SK-N-SH (cell line): ENCODE measurements around the gene USP28. TPM values are rescaled to one million over a fixed set of nuclear protein-coding genes. Genes with fewer than 3 reads are reported as not detected.

Experiments used
- CTCF ChIA-PET: fragments of 300-600, 350-600 bp; formaldehyde crosslinking; extraction: SDS; loops from one replicate; lab custom pipeline; 2021; lab: Yijun Ruan, JAX
- POLR2A ChIA-PET: fragments of 350-600 bp; sonication (Branson Sonifier 250); formaldehyde crosslinking; extraction: SDS; loops from one replicate; lab custom pipeline; 2020; ENCODE audit warnings: antibody characterized with exemption, inconsistent platforms; lab: Yijun Ruan, JAX
- DNase-seq: peaks from one replicate; pipeline ENCODE4 v3.0.0; 2012
- H2AFZ ChIP-seq: fragments of 200-600 bp; sonication (generic); 2 replicates; pipeline ENCODE4 v1.8.1; 2016; ENCODE audit warnings: antibody characterized with exemption, mild to moderate bottlenecking, low read depth
- H3F3A ChIP-seq: fragments of 200-600 bp; sonication (generic); replicated peaks from 2 replicates; pipeline ENCODE3; 2016; ENCODE audit warnings: antibody characterized with exemption, mild to moderate bottlenecking; ENCODE audit not compliant: insufficient read depth
- H3K27ac ChIP-seq, 2 experiments: fragments of 200-500 bp in 1 of 2; fragments of 200-600 bp in 1 of 2; sonication (Bioruptor generic) in 1 of 2; sonication (generic), shearing (Covaris generic) in 1 of 2; 2 replicates each; pipeline versions ENCODE4 v1.5.1 to v1.6.1; 2014 to 2016; ENCODE audit warnings: low read depth in 2 of 2, inconsistent platforms in 1 of 2, low read length in 1 of 2, mild to moderate bottlenecking in 1 of 2, mixed read lengths in 1 of 2
- H3K27me3 ChIP-seq: fragments of 200-600 bp; sonication (generic), shearing (Covaris generic); 2 replicates; pipeline ENCODE4 v1.6.1; 2016; ENCODE audit warnings: mixed run types; ENCODE audit not compliant: insufficient read depth
- H3K36me3 ChIP-seq, 2 experiments: fragments of 200-500 bp in 1 of 2; fragments of 200-600 bp in 1 of 2; sonication (Bioruptor generic) in 1 of 2; sonication (generic) in 1 of 2; replicated peaks in 1 of 2; 2 replicates each; pipeline versions ENCODE3 to v1.5.1; 2014 to 2016; ENCODE audit warnings: low read length in 1 of 2, mild to moderate bottlenecking in 1 of 2; ENCODE audit not compliant: insufficient read depth in 2 of 2, control insufficient read depth in 1 of 2
- H3K4me1 ChIP-seq, 2 experiments: fragments of 200-500 bp in 1 of 2; fragments of 200-600 bp in 1 of 2; sonication (Bioruptor generic) in 1 of 2; sonication (generic), shearing (Covaris generic) in 1 of 2; 2 replicates each; pipeline versions ENCODE4 v1.5.1 to v1.6.1; 2014 to 2016; ENCODE audit warnings: low read depth in 1 of 2, low read length in 1 of 2, mixed run types in 1 of 2; ENCODE audit not compliant: insufficient read depth in 2 of 2, control insufficient read depth in 1 of 2
- H3K4me2 ChIP-seq: fragments of 200-600 bp; sonication (generic), shearing (Covaris generic); 2 replicates; pipeline ENCODE4 v1.6.1; 2017; ENCODE audit warnings: mixed run types
- H3K4me3 ChIP-seq, 2 experiments: fragments of 200-500 bp in 1 of 2; fragments of 200-600 bp in 1 of 2; sonication (Bioruptor generic) in 1 of 2; sonication (generic), shearing (Covaris generic) in 1 of 2; 2 replicates each; pipeline versions ENCODE4 v1.5.1 to v1.8.1; 2014 to 2016; ENCODE audit warnings: low read depth in 2 of 2, inconsistent platforms in 1 of 2, low read length in 1 of 2, mild to moderate bottlenecking in 1 of 2, mixed read lengths in 1 of 2, moderate library complexity in 1 of 2
- H3K79me2 ChIP-seq: fragments of 200-600 bp; sonication (generic); 2 replicates; pipeline ENCODE4 v1.8.1; 2017; ENCODE audit warnings: mild to moderate bottlenecking; ENCODE audit not compliant: insufficient read depth
- H3K9ac ChIP-seq: fragments of 200-600 bp; sonication (generic); 2 replicates; pipeline ENCODE4 v1.6.1; 2017; ENCODE audit warnings: mixed run types
- H3K9me2 ChIP-seq: fragments of 200-600 bp; sonication (generic); 2 replicates; pipeline ENCODE4 v1.6.1; 2017; ENCODE audit warnings: mixed run types
- H3K9me3 ChIP-seq: fragments of 200-600 bp; sonication (generic); 2 replicates; pipeline ENCODE4 v1.6.1; 2017; ENCODE audit warnings: mixed run types, mild to moderate bottlenecking, moderate library complexity
- H4K20me1 ChIP-seq: fragments of 200-600 bp; sonication (generic); 2 replicates; pipeline ENCODE4 v1.6.1; 2017; ENCODE audit warnings: mild to moderate bottlenecking, mixed run types; ENCODE audit not compliant: insufficient read depth
- CTCF ChIP-seq: fragments of 200-600 bp; sonication (generic); IDR thresholded peaks from 2 replicates; pipeline ENCODE4 v1.6.1; 2017; ENCODE audit warnings: antibody characterized with exemption, mild to moderate bottlenecking, moderate library complexity
- ELF1 ChIP-seq: IDR thresholded peaks from 2 replicates; pipeline ENCODE4 v1.4.0; 2012
- EP300 ChIP-seq, 2 experiments: IDR thresholded peaks; 2 replicates each; pipeline versions ENCODE4 v1.4.0 to v1.6.1; 2012; ENCODE audit warnings: borderline replicate concordance in 1 of 2, low read depth in 1 of 2, low read length in 1 of 2
- EZH2phosphoT487 ChIP-seq: fragments of 200-600 bp; sonication (generic); IDR thresholded peaks from 2 replicates; pipeline ENCODE4 v1.6.1; 2017; ENCODE audit warnings: low read depth, mixed run types, mild to moderate bottlenecking, antibody characterized with exemption, moderate library complexity, borderline replicate concordance
- FOXJ3 ChIP-seq: sonication (generic); formaldehyde crosslinking; IDR thresholded peaks from 2 replicates; pipeline ENCODE4 v1.5.1; 2020; ENCODE audit warnings: mild to moderate bottlenecking, missing genetic modification reagents
- FOXM1 ChIP-seq: IDR thresholded peaks from 2 replicates; pipeline ENCODE4 v1.4.0; 2012; ENCODE audit warnings: low read depth, mild to moderate bottlenecking
- IRF3 ChIP-seq: fragments of 150-350 bp; IDR thresholded peaks from 2 replicates; pipeline ENCODE4 v1.6.1; 2016; ENCODE audit warnings: mild to moderate bottlenecking, low read depth, low read length
- POLR2AphosphoS5 ChIP-seq: IDR thresholded peaks from 2 replicates; pipeline ENCODE4 v1.6.1; 2012; ENCODE audit warnings: low read depth, low read length
- RAD21 ChIP-seq: IDR thresholded peaks from 2 replicates; pipeline ENCODE4 v1.6.1; 2012; ENCODE audit warnings: mild to moderate bottlenecking, low read length
- RFX5 ChIP-seq: IDR thresholded peaks from 2 replicates; pipeline ENCODE4 v1.6.1; 2012; ENCODE audit warnings: mild to moderate bottlenecking, improper control_type of control experiment, low read length
- SIN3A ChIP-seq: IDR thresholded peaks from 2 replicates; pipeline ENCODE4 v1.6.1; 2012; ENCODE audit warnings: low read depth, mild to moderate bottlenecking, low read length, moderate library complexity, borderline replicate concordance
- SMC3 ChIP-seq: IDR thresholded peaks from 2 replicates; pipeline ENCODE4 v1.6.1; 2012; ENCODE audit warnings: low read depth, low read length, improper control_type of control experiment
- TAF1 ChIP-seq: IDR thresholded peaks from 2 replicates; pipeline ENCODE4 v1.6.1; 2012; ENCODE audit warnings: low read depth, mild to moderate bottlenecking, low read length, moderate library complexity, borderline replicate concordance
- TCF12 ChIP-seq: IDR thresholded peaks from 2 replicates; pipeline ENCODE4 v1.4.0; 2012
- TEAD4 ChIP-seq: IDR thresholded peaks from 2 replicates; pipeline ENCODE4 v1.4.0; 2012; ENCODE audit warnings: mild to moderate bottlenecking, borderline replicate concordance; ENCODE audit not compliant: insufficient read depth
- YY1 ChIP-seq: IDR thresholded peaks from 2 replicates; pipeline ENCODE4 v1.4.0; 2012; ENCODE audit warnings: low read depth, mild to moderate bottlenecking
- ZBTB33 ChIP-seq: IDR thresholded peaks from 2 replicates; pipeline ENCODE4 v1.4.0; 2012; ENCODE audit warnings: low read depth, borderline replicate concordance
- WGBS: methylation state at CpG from one replicate; pipeline ENCODE4 v1.1.6; 2017; ENCODE audit warnings: low lambda C conversion rate; 5-methylcytosine and 5-hydroxymethylcytosine counted together
- polyA plus RNA-seq, 3 experiments: library from polyadenylated mRNA; depleted of rRNA; stranded (reverse); fragments of >200 nt; gene quantifications; 2 replicates each; pipeline ENCODE4 v1.2.3, GENCODE V29; 2012
- TF ChIP-seq, protein P1 (sequence below): IDR thresholded peaks from 2 replicates; pipeline ENCODE4; 2012
- TF ChIP-seq, protein P2 (sequence below): fragments of 150-350 bp; IDR thresholded peaks from 2 replicates; pipeline ENCODE4 v1.6.1; 2017; ENCODE audit warnings: antibody characterized with exemption, low read length, low read depth, borderline replicate concordance

USP28 gene
- polyA plus RNA-seq, 1 of the 3 experiments (the other 2 are of a cell fraction): 20.0 TPM

DNA sequence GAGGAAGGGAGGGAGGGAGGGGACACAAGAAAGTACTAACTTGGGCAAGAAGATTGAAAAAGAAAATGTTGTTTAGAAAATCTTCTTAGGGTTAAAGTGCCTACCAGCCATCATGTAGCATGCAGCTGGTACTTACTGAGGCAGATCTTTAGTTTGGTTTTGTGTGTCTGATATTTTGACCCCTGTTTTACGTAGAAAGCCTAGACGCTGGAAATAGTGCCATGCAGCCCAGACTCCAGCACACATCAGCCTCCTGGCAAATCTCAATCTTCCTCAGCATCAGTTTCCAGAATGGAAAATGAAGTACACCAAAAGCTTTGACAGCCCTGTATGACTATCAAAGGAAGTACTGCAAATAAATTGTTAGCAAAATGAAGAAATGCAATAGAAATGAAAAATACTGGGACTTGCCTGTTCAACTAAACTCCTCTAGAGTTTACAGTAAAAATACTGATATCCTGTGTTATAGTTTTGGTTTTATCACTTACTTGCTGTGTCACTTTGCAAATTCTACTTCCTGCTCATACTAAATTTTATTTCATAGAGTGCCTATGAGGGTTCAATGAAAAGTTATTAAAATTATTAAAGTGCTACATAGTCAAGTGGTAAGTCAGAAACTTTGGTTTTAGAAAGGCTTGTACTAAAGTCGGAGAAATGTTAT is 7.4 kb downstream of the USP28 start:
- Histone ChIP-seq H3K9me3 (no peaks in the 10 kb centered on the region), H3K9ac (no peak overlapping the region), H3K79me2 (peaks cover 56% of the 10 kb centered on the region), H3F3A (peaks cover 4% of the 10 kb centered on the region), H3K4me1 (peaks cover 0 to 4% of the 10 kb centered on the region in 2 experiments; a peak in 2 of 4 replicates), H3K9me2 (no peaks in the 10 kb centered on the region), H4K20me1 (no peaks in the 10 kb centered on the region), H2AFZ (no peak overlapping the region), H3K27me3 (no peaks in the 10 kb centered on the region), H3K36me3 (peaks cover 0 to 9% of the 10 kb centered on the region in 2 experiments), H3K4me3 (no peak overlapping the region), H3K27ac (no peak overlapping the region), H3K4me2 (no peak overlapping the region)
- WGBS: 90% methylated on average over 3 of the region's 3 CpGs
- TF ChIP-seq SMC3: no peak
- no peak for TF ChIP-seq TCF12
- no peak for TF ChIP-seq ZBTB33
- no peak for TF ChIP-seq POLR2AphosphoS5
- no peak for TF ChIP-seq ELF1
- TF ChIP-seq RFX5: no peak
- TF ChIP-seq CTCF: no peak
- TF ChIP-seq, protein P1, sequence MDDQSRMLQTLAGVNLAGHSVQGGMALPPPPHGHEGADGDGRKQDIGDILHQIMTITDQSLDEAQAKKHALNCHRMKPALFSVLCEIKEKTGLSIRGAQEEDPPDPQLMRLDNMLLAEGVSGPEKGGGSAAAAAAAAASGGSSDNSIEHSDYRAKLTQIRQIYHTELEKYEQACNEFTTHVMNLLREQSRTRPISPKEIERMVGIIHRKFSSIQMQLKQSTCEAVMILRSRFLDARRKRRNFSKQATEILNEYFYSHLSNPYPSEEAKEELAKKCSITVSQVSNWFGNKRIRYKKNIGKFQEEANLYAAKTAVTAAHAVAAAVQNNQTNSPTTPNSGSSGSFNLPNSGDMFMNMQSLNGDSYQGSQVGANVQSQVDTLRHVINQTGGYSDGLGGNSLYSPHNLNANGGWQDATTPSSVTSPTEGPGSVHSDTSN: no peak
- no peak for TF ChIP-seq TEAD4
- TF ChIP-seq RAD21: no peak
- CTCF ChIA-PET: no interaction called here
- no peak for DNase-seq
- POLR2A ChIA-PET: no interaction called here

DNA sequence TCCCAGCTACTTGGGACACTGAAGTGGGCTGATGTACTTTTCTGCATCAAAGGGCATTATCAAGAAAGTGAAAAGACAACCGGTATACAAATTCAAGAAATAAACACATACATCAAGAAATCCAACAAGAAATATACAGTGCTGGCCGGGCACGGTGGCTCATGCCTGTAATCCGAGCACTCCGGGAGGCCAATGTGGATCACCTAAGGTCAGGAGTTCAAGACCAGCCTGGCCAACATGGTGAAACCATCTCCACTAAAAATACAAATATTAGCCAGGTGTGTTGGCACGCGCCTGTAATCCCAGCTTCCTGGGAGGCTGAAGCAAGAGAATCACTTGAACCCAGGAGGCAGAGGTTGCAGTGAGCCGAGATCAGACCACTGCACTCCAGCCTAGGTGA is 9.5 kb downstream of the USP28 start:
- Histone ChIP-seq H3K4me1 (peaks cover 0 to 4% of the 10 kb centered on the region in 2 experiments; a peak in 1 of 4 replicates), H3K79me2 (peaks cover 48% of the 10 kb centered on the region), H3K4me3 (no peak overlapping the region), H3K27ac (no peak overlapping the region), H4K20me1 (no peaks in the 10 kb centered on the region), H3K4me2 (no peak overlapping the region), H3K9me2 (no peaks in the 10 kb centered on the region), H2AFZ (no peak overlapping the region), H3K9ac (no peak overlapping the region), H3F3A (peaks cover 4% of the 10 kb centered on the region), H3K27me3 (no peaks in the 10 kb centered on the region), H3K36me3 (peaks cover 0 to 9% of the 10 kb centered on the region in 2 experiments), H3K9me3 (no peaks in the 10 kb centered on the region)
- CTCF ChIA-PET: interaction anchor here (0.9 kb wide), 1 partner anchor 30 kb away, joined by 3 read pairs; no protein-coding TSS in a partner anchor
- no peak for DNase-seq
- POLR2A ChIA-PET: no interaction called here
- 97% methylated on average over 8 of the region's 8 CpGs for WGBS
- no peak for TF ChIP-seq EP300 (IDR thresholded peaks at IDR 0.05; ENCODE audit: borderline replicate concordance in 1 of 2, low read depth in 1 of 2, low read length in 1 of 2)
- no peak for TF ChIP-seq TAF1
- no peak for TF ChIP-seq SIN3A
- TF ChIP-seq, protein P2, sequence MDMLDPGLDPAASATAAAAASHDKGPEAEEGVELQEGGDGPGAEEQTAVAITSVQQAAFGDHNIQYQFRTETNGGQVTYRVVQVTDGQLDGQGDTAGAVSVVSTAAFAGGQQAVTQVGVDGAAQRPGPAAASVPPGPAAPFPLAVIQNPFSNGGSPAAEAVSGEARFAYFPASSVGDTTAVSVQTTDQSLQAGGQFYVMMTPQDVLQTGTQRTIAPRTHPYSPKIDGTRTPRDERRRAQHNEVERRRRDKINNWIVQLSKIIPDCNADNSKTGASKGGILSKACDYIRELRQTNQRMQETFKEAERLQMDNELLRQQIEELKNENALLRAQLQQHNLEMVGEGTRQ: no peak
- TF ChIP-seq POLR2AphosphoS5: no peak
- no peak for TF ChIP-seq IRF3
- TF ChIP-seq EZH2phosphoT487: no peak
- TF ChIP-seq TCF12: no peak
- TF ChIP-seq YY1: no peak
- TF ChIP-seq FOXM1: no peak
- TF ChIP-seq FOXJ3 (CRISPR knock-in tag): no peak
